ENCODE data around the gene DHDH. TPM values are rescaled to one million over a fixed set of nuclear protein-coding genes. Genes with fewer than 3 reads are reported as not detected.
A peak's percentile ranks its signal among the peaks of the same experiment; 100 is the strongest.

The DHDH gene
- total and polyA plus RNA-seq, 2 of the 13 experiments (the other 11 are each of a cell fraction or from before 2014, with no cell fraction given): 0.13 to 0.91 TPM

GRCh38 chr19:48907671-48908070 lies 25.8 kb upstream of the DHDH start (continued):
- TF ChIP-seq HNF1A (IDR thresholded peaks at IDR 0.05; ENCODE audit: low read depth) (no peak), HNF1A (CRISPR knock-in tag; IDR thresholded peaks at IDR 0.05; ENCODE audit: borderline replicate concordance) (peak; percentile 32; the same call in 1 of the 2 replicates), SMARCC2 (IDR thresholded peaks at IDR 0.05) (no peak), PHF5A (CRISPR knock-in tag; IDR thresholded peaks at IDR 0.05; ENCODE audit: low read depth, unreplicated experiment) (peak; percentile 48), FOSL2 (CRISPR knock-in tag; IDR thresholded peaks at IDR 0.05) (peak; percentile 62; the same call in 1 of the 2 replicates), GPBP1L1 (CRISPR knock-in tag; IDR thresholded peaks at IDR 0.05) (no peak), NAIF1 (CRISPR knock-in tag; IDR thresholded peaks at IDR 0.05; ENCODE audit: borderline replicate concordance) (no peak), ZNF350 (CRISPR knock-in tag; IDR thresholded peaks at IDR 0.05; ENCODE audit: borderline replicate concordance, low read depth) (peak; percentile 73; the same call in 1 of the 2 replicates), JARID2 (CRISPR knock-in tag; IDR thresholded peaks at IDR 0.05; ENCODE audit: insufficient replicate concordance) (no peak), ZNF12 (CRISPR knock-in tag; IDR thresholded peaks at IDR 0.05) (no peak), KLF15 (CRISPR knock-in tag; IDR thresholded peaks at IDR 0.05; ENCODE audit: borderline replicate concordance) (no peak), ZNF367 (CRISPR knock-in tag; IDR thresholded peaks at IDR 0.05; ENCODE audit: borderline replicate concordance) (no peak), REST (IDR thresholded peaks at IDR 0.05; ENCODE audit: borderline replicate concordance in 1 of 2, low read depth in 1 of 2, low read length in 2 of 2) (no peak), ZSCAN21 (CRISPR knock-in tag; IDR thresholded peaks at IDR 0.05; ENCODE audit: borderline replicate concordance) (no peak), KDM2A (CRISPR knock-in tag; IDR thresholded peaks at IDR 0.05; ENCODE audit: borderline replicate concordance, low read depth) (peak; percentile 42; the same call in 1 of the 2 replicates), DPF2 (CRISPR knock-in tag; IDR thresholded peaks at IDR 0.05; ENCODE audit: borderline replicate concordance, low read depth) (peak; percentile 72), MEF2D (CRISPR knock-in tag; IDR thresholded peaks at IDR 0.05) (0 out of 2 replicates have a peak, but pooled peaks have one; percentile 43), ATF1 (CRISPR knock-in tag; IDR thresholded peaks at IDR 0.05) (no peak), KLF12 (CRISPR knock-in tag; IDR thresholded peaks at IDR 0.05; ENCODE audit: borderline replicate concordance) (no peak), EED (CRISPR knock-in tag; IDR thresholded peaks at IDR 0.05) (no peak), MTF1 (CRISPR knock-in tag; IDR thresholded peaks at IDR 0.05) (no peak), GFI1 (CRISPR knock-in tag; IDR thresholded peaks at IDR 0.05; ENCODE audit: borderline replicate concordance) (no peak), ELF3 (CRISPR knock-in tag; IDR thresholded peaks at IDR 0.05) (peak; percentile 50; the same call in 1 of the 2 replicates)
